A673 (cell line): ENCODE data around the gene THRB. TPM values are rescaled to one million over a fixed set of nuclear protein-coding genes. Genes with fewer than 3 reads are reported as not detected.

ENCODE experiments used
- BruUV-seq: library from RNA; stranded (reverse); fragments of 400-500 nt; replicated peaks from 2 replicates; lab custom pipeline; 2021; lab: Mats Ljungman, UMichigan
- CTCF ChIA-PET: fragments of 300-600 bp; sonication (Branson Sonifier 250); formaldehyde crosslinking; loops from one replicate; lab custom pipeline; 2022; ENCODE audit warnings: antibody characterized with exemption; lab: Charles Lee
- POLR2A ChIA-PET: fragments of 300-600 bp; sonication (Branson Sonifier 250); formaldehyde crosslinking; loops from one replicate; lab custom pipeline; 2022; ENCODE audit warnings: antibody characterized with exemption; ENCODE audit not compliant: low non-redundant PET; lab: Charles Lee
- DNase-seq: peaks from one replicate; pipeline ENCODE4 v3.0.0-alpha.2; 2015; ENCODE audit warnings: low spot score
- H3K27ac ChIP-seq: fragments of 200-600 bp; sonication (generic); 2 replicates; pipeline ENCODE4 v1.5.1; 2016; ENCODE audit warnings: mixed run types, low read depth, mild to moderate bottlenecking, mixed read lengths, antibody characterized with exemption, low read length; ENCODE audit not compliant: poor library complexity, severe bottlenecking
- H3K27me3 ChIP-seq: fragments of 200-600 bp; sonication (generic); replicated peaks from 2 replicates; pipeline ENCODE4 v1.6.1; 2017; ENCODE audit warnings: mixed run types, low read depth, mild to moderate bottlenecking, mixed read lengths, antibody characterized with exemption, low read length; ENCODE audit not compliant: insufficient read depth, poor library complexity
- H3K36me3 ChIP-seq: fragments of 200-600 bp; sonication (generic); 2 replicates; pipeline ENCODE4 v1.6.1; 2016; ENCODE audit warnings: mixed run types, mild to moderate bottlenecking, mixed read lengths, antibody characterized with exemption, low read length; ENCODE audit not compliant: insufficient read depth, poor library complexity, severe bottlenecking
- H3K4me1 ChIP-seq: fragments of 200-600 bp; sonication (generic); 2 replicates; pipeline ENCODE4 v1.6.1; 2017; ENCODE audit warnings: mixed run types, mild to moderate bottlenecking, mixed read lengths, antibody characterized with exemption, low read length; ENCODE audit not compliant: insufficient read depth, poor library complexity, severe bottlenecking
- H3K4me3 ChIP-seq: fragments of 200-600 bp; sonication (generic); 2 replicates; pipeline ENCODE4 v1.5.1; 2016; ENCODE audit warnings: low read depth, mixed run types, mild to moderate bottlenecking, mixed read lengths, low read length; ENCODE audit not compliant: poor library complexity, severe bottlenecking
- H3K9me3 ChIP-seq: fragments of 200-600 bp; sonication (generic); 2 replicates; pipeline ENCODE4 v1.6.1; 2016; ENCODE audit warnings: mixed run types, low read depth, mild to moderate bottlenecking, mixed read lengths, antibody characterized with exemption, low read length; ENCODE audit not compliant: poor library complexity, severe bottlenecking
- CTCF ChIP-seq: fragments of 300-800, 200-600 bp; sonication (generic); conservative IDR thresholded peaks from 2 replicates; pipeline ENCODE4 v1.5.1; 2017; ENCODE audit warnings: low read depth, mild to moderate bottlenecking, antibody characterized with exemption, low read length, moderate library complexity, mixed read lengths
- EZH2 ChIP-seq: fragments of 200-600 bp; sonication (generic); IDR thresholded peaks from 2 replicates; pipeline ENCODE4 v1.6.1; 2017; ENCODE audit warnings: borderline replicate concordance, low read depth, mild to moderate bottlenecking, mixed read lengths, antibody characterized with exemption, low read length; ENCODE audit not compliant: poor library complexity, severe bottlenecking
- intact Hi-C: fragments of 100-400 bp; cut with micrococcal nuclease; formaldehyde crosslinking; loops from one replicate; pipeline ENCODE4 v1.10.0; 2022; ENCODE audit not compliant: unreplicated experiment
- total RNA-seq: library from RNA; stranded (reverse); gene quantifications from 2 replicates; pipeline ENCODE4 v1.2.3, GENCODE V29; 2021

Gene THRB
- total RNA-seq, 1 experiment from 2014 or later = 0.11 TPM

GRCh38 chr3:24340966-24341365, 153.7 kb downstream of the THRB start:
- no TSS peak for BruUV-seq
- POLR2A ChIA-PET = no interaction called here
- intact Hi-C loops = no loop called here

GRCh38 chr3:24340161-24340560, 154.5 kb downstream of the THRB start:
- intact Hi-C loops = no loop called here
- no peak for DNase-seq
- H3K4me3 ChIP-seq = no peak overlapping the region
- POLR2A ChIA-PET = no interaction called here
- no peaks in the 10 kb centered on the region for H3K36me3 ChIP-seq
- H3K4me1 ChIP-seq = no peaks in the 10 kb centered on the region
- BruUV-seq = no TSS peak
- H3K27me3 ChIP-seq = no peaks in the 10 kb centered on the region
- CTCF ChIA-PET = no interaction called here
- no peaks in the 10 kb centered on the region for H3K9me3 ChIP-seq
- no peak for TF ChIP-seq CTCF
- TF ChIP-seq EZH2 = no peak
- H3K27ac ChIP-seq = no peak overlapping the region

More at GRCh38 chr3:24340966-24341365, 153.7 kb downstream of the THRB start:
- no peaks in the 10 kb centered on the region for H3K9me3 ChIP-seq
- DNase-seq = no peak
- no peak for TF ChIP-seq CTCF
- TF ChIP-seq EZH2 = no peak
- CTCF ChIA-PET = no interaction called here
- H3K4me1 ChIP-seq = no peaks in the 10 kb centered on the region
- no peaks in the 10 kb centered on the region for H3K36me3 ChIP-seq
- H3K27ac ChIP-seq = no peak overlapping the region
- H3K4me3 ChIP-seq = no peak overlapping the region
- no peaks in the 10 kb centered on the region for H3K27me3 ChIP-seq

GRCh38 chr3:24339266-24339825, 155.3 kb downstream of the THRB start:
- CTCF ChIA-PET = no interaction called here
- no TSS peak for BruUV-seq

More at GRCh38 chr3:24339266-24339825, 155.3 kb downstream of the THRB start:
- intact Hi-C loops = no loop called here
- Histone ChIP-seq H3K4me1 (no peaks in the 10 kb centered on the region), H3K27ac (no peak overlapping the region), H3K9me3 (no peaks in the 10 kb centered on the region), H3K27me3 (no peaks in the 10 kb centered on the region), H3K36me3 (no peaks in the 10 kb centered on the region), H3K4me3 (no peak overlapping the region)
- POLR2A ChIA-PET = no interaction called here
- no peak for DNase-seq
- TF ChIP-seq CTCF (no peak), EZH2 (no peak)
